GM03348 (cell line): ENCODE data around the gene DNAJC1.
"Not testable (repeated sequence)": the region's sequence is repeated elsewhere in the genome, so short reads cannot be mapped to it uniquely, and the experiment has no call there.

ENCODE experiments used
- DNase-seq: peaks from one replicate; pipeline ENCODE4 v3.0.0; 2012; ENCODE audit warnings: low spot score

DNAJC1 gene

DNA sequence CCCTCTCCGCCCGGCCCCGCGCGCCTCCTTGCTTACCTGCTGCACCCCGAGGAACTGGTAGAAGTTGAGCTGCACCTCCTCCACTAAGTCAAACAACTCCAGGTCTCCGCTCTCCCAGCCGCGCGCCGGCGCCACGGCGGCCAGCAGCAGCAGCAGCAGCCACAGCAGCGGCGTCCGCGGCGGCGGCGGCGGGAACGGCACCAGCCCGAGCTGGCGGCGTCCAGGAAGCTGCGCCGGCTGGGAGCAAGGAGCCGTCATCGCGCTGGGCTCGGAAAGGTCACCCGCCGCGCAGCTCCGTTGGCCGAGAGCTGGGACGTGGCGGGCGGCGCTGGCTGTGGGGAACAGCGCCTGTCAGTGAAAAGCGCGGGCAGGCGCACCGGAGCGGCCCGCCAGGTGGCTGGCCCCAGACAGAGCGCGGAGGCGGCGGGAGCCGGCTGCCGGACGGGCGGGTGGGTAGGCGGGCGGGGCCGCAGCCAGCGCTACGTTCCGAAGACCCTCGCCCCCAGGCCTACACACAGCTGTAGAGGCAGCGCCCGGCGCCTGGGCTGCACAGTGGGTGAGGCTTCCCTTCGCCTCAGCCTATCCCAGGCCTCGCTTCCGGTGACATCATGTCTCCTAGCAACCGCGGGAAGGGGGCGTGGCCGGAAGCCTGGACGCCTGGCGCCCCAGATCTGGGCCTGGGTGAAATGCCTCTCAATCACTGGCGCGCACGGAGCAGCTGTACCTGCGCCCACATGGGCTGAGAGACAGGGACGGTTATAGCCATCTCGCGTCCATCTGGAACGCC is at the start of gene DNAJC1:
Gene DNAJC1 (minus strand): TSS at position 554 of the 787 bp plus-strand sequence. CDS start 296 bp downstream, at position 258.
- DNase-seq, result peak; percentile 98

DNA sequence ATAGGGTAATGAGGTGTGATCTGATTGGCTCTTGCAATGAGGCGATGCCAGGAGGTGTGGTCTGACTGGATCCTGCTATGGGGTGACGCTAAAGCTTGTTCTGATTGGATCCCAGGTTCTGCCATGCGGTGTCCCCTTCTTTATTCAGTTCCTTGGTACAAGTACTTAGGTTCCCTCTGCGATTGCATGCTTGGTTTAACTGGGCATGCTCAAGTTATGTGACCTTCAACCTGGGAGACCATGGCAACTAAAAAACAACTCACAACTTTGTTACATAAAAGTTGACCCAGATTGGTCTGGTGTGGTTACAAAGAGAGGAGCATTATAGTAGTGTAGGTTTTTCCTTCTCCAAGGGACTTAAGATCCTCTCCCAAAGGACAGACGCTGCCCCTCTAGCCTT is 49.5 kb upstream of the DNAJC1 start:
- DNase-seq, result no peak

- DNase-seq, result no peak
These were observed 46.1 kb upstream of the DNAJC1 start for GRCh38 chr10:22049635-22050034.

DNA sequence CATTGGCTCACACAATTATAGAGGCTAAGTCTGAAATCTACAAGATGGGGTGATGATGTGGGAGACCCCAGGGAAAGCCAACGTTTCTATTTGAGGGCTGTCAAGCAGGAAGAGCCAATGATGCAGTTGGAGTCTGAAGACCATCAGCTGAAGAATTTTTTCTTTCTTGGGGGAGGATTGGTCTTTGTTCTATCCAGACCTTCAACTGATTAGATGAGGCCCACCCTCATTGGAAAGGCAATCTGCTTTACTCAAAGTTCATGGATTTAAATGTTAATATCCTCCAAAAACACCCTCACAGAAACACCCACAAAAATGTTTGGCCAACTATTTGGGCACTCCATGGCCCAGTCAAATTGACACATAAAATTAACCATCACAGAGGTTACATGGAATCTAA is 44.3 kb upstream of the DNAJC1 start:
- DNase-seq, result no peak

DNA sequence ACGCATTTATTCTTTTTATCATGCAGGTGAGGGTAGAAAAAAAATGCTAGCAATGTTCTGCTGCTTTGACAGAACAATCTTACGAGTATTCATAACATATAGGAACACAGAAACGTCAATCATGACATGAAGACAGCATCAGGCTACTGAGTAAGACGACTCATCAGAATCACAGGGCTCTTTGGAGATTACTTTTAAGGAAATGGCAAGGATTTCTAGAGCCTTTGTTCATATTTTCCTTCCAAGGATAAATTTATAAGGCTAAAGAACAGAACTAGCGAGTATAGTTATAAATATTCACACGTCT is 39.8 kb upstream of the DNAJC1 start:
- no peak for DNase-seq

DNA sequence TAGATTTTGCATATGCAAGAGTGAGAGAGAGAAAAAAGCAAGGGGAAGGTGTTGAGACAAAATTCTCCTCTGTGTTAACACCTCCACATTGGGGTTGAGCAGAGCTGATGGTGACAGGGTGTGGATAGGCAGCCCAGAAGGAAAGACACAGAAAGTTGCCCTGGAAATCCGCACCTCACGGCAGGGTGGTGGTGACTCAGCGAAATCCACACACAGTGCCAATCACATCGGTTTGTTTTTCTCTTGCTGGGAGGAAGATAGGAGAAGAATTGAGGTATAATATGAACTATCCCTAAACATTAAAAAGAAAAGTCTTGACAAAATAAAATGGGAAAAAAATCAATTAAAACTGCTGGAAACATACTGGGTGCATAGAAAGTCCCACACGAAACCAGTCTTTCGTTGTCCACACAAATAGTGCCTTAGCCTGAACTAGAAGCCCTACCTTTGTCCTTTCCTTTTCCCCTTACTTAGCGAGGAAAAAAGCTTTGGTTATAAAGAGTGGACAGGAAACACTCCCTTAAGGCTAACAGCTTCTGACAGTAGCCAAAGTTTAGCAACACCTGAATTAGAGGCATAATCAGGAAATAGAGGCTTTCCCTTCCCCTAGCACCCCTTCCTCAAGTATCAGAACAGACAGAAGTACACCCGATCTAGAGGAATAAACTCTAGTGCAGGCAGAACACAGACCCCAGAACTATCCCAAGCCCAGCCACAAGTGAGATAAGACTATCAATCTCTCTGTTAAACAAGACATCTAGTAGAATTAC is 39.2 kb upstream of the DNAJC1 start:
- DNase-seq, result no peak

DNA sequence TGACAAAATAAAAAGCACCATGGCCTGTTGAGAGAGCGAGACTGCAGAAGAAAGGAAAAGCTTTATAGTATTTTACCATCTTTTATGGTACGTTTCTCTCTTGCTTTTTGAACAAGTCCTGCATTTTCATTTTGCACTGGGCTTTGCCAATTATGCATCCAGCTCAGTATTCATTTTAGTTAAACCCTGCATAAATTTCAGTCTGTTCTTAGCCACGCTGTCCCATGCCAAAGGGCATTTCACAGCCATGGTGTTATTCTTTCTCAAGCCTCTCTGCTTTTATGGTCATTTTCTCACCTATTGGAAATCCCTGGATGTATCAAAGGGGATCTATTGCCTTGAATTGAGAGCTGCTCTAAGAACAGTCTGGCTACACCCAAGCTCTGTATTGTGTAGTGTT is 30.8 kb upstream of the DNAJC1 start:
- no peak for DNase-seq

- not testable (repeated sequence) for DNase-seq
These were observed 28.7 kb upstream of the DNAJC1 start for GRCh38 chr10:22032268-22032667.

DNA sequence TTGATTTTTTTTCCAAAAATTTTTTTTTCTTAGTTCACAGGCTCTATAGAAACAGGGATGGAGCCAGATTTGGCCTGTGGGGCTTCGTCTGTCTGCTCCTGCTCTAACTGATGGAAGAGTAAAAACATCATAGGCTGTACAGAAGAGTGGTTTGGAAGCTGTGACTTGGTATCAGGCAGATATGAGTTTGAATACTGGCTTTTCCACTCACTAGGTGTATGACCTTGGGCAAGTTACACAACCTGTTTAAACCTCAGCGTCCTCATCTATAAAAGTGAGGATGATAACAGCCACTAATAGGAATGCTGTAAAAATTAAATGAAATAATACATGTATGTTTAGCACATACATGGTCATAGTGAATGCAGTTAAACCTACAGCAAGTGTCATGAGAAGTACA is 26.9 kb upstream of the DNAJC1 start:
- DNase-seq, result no peak

DNA sequence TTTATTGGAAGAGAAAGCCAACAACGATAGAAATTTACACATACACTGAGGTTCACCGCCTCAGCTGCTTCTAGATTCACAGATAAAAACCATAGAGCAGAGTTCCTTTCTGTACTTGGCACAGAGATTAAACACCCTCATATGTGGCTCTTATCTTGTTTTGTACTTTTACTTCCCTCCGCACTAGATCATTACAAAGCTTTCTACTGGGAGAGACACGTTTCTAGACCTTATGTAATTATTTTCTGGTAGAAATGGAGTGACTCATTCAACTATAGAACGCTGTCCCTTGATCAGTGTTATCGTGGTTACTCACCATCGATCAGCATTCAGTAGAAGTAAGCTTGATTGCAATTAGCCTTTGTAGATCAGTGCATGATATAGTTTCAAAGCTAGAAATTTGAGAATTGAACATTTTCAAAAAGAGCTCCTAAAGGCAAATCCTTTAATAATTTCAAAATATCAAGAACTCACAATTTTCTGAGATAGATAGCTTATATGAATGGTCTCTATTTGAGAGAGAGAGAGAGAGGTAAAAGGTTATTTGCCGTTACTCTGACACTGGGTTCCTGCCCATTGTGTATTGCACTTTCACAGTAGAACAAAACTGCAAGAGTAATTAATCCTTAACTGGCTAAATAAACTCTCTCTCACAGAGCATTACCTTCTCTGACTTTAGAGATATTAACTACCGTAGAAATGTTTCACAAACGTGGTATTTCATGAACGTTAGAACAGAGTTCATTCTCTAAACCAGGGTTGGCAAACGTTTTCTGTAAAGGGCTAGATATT is 26.1 kb upstream of the DNAJC1 start:
- DNase-seq, result no peak

DNA sequence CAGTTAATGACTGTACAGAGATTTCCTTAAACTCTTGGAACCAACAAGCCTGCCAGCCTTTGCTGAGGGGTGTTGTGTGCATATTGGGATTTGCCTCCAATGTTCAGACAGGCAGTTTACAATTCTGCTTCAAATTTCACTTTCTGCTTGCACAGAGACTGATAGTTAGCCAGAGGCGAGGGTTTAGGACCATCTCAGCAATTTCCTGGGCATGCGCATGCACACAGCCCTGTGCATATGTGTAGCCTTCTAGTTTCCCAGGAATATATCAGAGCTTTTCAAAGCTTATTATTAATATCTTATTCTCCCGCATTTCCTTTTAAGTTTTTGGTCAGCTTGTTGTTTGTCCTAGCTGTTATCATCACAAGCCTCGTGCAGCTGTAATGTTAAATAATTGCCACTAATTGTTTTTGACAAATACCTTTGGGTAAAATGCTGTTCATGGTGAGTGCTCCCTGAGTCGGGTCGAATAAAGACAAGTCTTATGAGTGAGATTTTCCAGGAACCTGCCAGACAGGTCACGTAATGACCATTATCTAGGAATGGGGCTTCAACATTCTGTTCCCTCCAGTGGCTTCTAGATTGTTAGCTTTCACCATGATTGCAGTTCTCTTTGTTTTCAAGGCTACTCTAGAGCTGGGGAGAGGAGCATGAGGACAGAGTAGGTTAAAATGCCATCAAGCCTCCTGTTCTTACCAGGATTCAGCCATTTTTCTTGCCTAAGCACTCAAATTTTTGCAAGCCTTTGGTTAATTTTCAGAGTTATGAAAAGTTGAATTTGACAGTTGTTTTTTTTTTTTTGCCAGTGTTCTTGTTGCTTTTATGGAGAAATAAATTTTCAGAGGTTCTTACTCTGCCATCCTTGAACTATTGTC is 24.1 kb upstream of the DNAJC1 start:
- no peak for DNase-seq

- no peak for DNase-seq
These were observed 22.8 kb upstream of the DNAJC1 start for GRCh38 chr10:22026287-22026686.

GRCh38 chr10:22023508-22023907 is 20.0 kb upstream of the DNAJC1 start:
- DNase-seq, result no peak

DNA sequence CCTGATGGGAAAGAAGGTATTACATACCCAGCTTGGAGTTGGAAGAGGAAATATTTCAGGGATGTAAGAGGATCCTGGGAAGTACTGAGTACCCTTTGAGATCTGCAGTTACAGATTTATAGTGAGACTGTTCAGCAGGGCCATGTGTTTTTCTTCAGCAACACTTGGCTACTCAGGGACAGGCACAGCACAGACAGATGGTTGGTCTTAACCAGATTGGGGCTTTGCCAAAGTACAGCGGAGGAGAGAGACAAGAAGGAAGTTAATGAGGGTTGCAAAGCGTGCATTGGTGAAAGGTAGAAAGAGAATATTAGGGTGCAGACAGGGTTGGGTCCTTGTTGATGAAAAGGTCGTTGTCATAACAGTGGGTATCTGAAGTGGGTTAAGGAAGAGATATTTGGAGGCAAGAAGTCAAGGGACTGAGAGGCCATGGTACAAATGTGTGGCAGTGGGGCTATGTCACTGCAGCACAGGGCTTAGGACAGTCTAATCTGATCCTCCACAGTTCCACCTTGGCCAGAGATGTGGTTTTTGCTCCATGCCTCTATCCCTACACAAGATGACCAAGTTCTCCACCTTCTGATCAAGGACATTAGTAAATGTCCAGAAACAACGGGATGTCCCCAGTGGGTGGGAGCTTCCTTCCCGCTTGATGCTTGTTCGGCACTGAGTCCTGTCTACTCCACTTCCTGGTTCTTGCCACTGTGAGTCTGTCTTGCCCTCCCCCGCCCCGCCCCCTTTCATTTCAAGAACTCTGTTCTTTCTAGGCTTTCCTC is 18.9 kb upstream of the DNAJC1 start:
- DNase-seq, result no peak

GRCh38 chr10:22021144-22021543 is 17.6 kb upstream of the DNAJC1 start:
- DNase-seq, result not testable (repeated sequence)

DNA sequence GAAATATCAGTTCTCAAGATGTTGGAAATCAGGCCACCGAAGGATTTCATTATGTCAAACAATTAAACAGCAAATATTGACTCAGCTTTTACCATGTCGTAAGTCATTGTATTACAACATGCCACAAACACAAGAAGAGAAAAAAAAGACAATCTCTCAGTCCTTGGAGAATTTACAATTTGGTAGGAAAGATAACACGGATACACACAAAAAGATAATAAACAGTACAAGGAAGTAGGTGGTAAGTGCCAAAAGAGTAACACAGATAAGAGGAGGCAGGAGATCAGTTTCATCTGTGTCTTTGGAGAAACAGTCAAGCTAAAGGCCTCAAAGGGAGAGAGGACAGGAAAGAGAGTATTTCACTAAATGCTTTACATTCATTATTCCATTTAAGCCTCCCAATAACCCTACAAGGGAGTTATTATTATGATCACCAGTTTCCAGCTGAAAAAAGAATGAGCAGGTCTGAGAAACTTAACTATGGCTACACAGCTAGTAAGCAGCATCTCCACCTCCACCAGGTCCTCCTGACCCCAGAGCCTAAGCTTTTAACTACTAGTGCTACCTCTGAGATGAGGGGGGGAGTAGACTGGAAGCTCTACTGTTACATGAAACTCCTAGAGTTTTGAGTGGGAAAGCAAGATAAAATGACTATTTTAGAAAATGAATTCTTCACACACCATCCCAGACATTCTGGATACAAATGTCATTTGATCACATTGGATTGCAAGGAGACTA is 13.9 kb upstream of the DNAJC1 start:
- DNase-seq, result no peak

DNA sequence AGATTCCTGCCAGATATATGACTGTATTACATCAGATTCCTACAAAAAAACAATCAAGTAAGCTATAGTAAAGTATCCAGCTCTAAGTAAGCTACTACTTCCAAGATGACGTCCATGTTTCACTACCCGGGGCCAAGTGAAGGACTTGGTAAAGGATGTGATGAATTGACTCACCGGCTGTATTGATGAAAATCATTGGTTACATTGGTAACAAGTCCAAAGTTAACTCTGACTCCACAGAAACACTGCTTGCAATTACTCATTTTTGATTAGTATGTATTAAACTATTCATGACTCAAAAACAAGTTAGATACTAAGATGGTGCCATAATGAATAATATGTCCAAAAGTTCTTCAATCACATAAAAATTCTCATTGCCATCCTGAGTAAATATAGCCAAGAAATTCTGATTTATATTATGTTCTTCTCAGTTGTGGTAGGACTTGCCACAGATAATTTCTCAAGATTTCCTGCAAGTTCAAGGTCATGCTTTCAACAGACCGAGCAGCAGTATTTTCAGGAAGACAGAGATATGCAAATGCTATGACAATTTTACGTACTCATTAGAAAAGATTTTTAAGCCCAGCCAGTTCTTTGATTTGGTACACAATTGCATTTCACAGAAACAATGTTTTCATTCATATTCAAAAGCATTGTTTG is 12.6 kb upstream of the DNAJC1 start:
- DNase-seq, result no peak

- peak; percentile 27 for DNase-seq
These were observed 7.5 kb upstream of the DNAJC1 start for GRCh38 chr10:22010973-22011408.

GRCh38 chr10:22010539-22010938 is 7.0 kb upstream of the DNAJC1 start:
- no peak for DNase-seq
